Esophagus squamous epithelium (tissue), 4 donors: ENCODE results near the gene FGD6.

Source experiments
- POLR2A ChIP-seq, 4 donors: fragments of 450-650 bp; IDR thresholded peaks; one replicate each; pipeline ENCODE4 v1.6.1; 2017; ENCODE audit warnings: antibody characterized with exemption in 4 of 4, mild to moderate bottlenecking in 4 of 4, moderate library complexity in 3 of 4
- TF ChIP-seq, protein P1 (sequence below), 6 experiments: fragments of 450-650 bp in 4 of 6; fragments of 200-600 bp in 2 of 6; sonication (generic) in 2 of 6; IDR thresholded peaks; one replicate each; pipeline ENCODE4 v1.5.1; 2016 to 2019; ENCODE audit warnings: antibody characterized with exemption in 6 of 6, mild to moderate bottlenecking in 4 of 6, moderate library complexity in 4 of 6

DNA sequence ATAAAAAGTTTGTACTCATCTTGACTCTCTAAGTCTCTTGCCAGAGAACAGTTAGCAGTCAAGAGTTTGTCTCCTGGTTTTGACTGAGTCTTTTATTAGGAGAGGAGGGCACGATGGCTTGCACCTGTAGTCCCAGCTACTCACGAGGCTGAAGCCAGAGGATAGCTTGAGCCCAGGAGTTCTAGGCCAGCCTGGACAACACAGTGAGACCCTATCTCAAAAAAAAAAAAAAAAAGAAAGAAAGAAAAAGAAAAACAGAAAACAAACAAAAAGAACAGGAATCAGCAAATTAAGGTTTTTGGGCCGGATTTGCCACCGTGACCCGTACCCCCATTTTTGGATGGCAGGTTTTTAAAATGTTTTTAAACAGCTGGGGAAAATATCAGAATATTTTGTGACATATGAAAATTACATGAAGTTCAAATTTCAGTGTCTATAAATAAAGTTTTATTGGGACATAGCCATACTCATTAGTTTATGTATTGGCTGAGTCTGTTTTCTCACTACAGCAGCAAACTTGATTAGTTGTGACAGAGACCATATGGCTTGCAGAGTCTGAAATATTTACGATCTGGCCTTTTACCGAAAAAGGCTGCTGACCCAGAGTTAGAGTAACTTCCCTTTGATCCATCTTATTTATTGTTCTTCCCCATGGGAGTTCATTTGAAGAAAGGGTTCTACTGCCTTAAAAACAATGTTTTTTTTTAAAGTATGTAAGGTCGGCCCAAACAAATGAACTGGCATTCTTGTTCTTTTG lies 31.5 kb upstream of the FGD6 start:
- TF ChIP-seq, protein P1, sequence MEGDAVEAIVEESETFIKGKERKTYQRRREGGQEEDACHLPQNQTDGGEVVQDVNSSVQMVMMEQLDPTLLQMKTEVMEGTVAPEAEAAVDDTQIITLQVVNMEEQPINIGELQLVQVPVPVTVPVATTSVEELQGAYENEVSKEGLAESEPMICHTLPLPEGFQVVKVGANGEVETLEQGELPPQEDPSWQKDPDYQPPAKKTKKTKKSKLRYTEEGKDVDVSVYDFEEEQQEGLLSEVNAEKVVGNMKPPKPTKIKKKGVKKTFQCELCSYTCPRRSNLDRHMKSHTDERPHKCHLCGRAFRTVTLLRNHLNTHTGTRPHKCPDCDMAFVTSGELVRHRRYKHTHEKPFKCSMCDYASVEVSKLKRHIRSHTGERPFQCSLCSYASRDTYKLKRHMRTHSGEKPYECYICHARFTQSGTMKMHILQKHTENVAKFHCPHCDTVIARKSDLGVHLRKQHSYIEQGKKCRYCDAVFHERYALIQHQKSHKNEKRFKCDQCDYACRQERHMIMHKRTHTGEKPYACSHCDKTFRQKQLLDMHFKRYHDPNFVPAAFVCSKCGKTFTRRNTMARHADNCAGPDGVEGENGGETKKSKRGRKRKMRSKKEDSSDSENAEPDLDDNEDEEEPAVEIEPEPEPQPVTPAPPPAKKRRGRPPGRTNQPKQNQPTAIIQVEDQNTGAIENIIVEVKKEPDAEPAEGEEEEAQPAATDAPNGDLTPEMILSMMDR (IDR thresholded peaks at IDR 0.05), result no peak
- no peak for TF ChIP-seq POLR2A (IDR thresholded peaks at IDR 0.05)
